ENCODE data around the gene TNFRSF1A.
"Not testable (repeated sequence)": the region's sequence is repeated elsewhere in the genome, so short reads cannot be mapped to it uniquely, and the experiment has no call there.

The TNFRSF1A gene

DNA sequence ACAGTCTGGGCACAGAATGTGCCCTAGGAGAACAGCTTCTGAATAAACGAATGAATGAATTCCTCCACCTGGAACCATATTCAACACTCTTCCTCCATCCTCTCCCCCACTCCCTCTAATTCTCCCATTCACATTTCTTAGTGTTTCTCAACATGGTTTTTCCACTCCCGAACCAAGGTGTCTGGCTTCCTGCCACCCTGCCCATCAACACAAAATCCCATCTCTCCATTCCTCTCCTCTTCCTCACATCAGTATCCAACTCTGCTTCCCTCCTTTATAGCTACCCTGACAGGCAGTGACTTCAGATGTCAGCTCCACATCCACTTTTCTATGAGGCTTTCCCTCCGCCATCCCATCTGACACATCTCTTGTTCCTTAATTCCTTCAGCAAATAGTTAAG is 2.9 kb downstream of the TNFRSF1A start:
- Histone ChIP-seq H3K27me3 (ENCODE audit: control insufficient read depth in 3 of 3, insufficient read depth in 3 of 3, low read depth in 1 of 3, low read length in 3 of 3) (no peaks in the 10 kb centered on the region), H3K36me3 (replicated peaks in 1 of 2; ENCODE audit: control insufficient read depth in 2 of 2, insufficient read depth in 2 of 2, low read length in 2 of 2) (peaks cover 0 to 36% of the 10 kb centered on the region in 2 donors), H3K14ac (ENCODE audit: low read length) (no peak overlapping the region), H2BK5ac (ENCODE audit: low read length) (no peak overlapping the region), H4K91ac (ENCODE audit: low read depth, low read length, poor library complexity) (no peak overlapping the region), H2BK15ac (ENCODE audit: low read length) (no peak overlapping the region), H2AFZ (ENCODE audit: low read length) (no peak overlapping the region), H3K4me2 (ENCODE audit: insufficient read depth, low read length, poor library complexity, severe bottlenecking) (no peak overlapping the region), H3K4ac (ENCODE audit: low read length) (no peak overlapping the region), H3K9me3 (replicated peaks in 1 of 2; ENCODE audit: control insufficient read depth in 2 of 2, insufficient read depth in 1 of 2, low read depth in 1 of 2, low read length in 2 of 2) (no peaks in the 10 kb centered on the region), H3K23ac (ENCODE audit: low read depth, low read length, poor library complexity) (no peak overlapping the region), H3K18ac (ENCODE audit: low read length) (no peak overlapping the region), H2BK12ac (ENCODE audit: low read length) (no peak overlapping the region), H3K9ac (ENCODE audit: low read depth, low read length, poor library complexity) (no peak overlapping the region), H3K4me1 (ENCODE audit: control insufficient read depth in 2 of 2, insufficient read depth in 1 of 2, low read depth in 1 of 2, low read length in 2 of 2) (peaks cover 59 to 66% of the 10 kb centered on the region in 2 donors), H3K4me3 (ENCODE audit: low read length in 2 of 2) (peak overlapping the region in 1 of 2 donors; percentile 83), H2AK5ac (ENCODE audit: low read depth, low read length) (no peak overlapping the region), H3K27ac (replicated peaks; ENCODE audit: low read length) (peak overlapping the region; percentile 6), H3K79me1 (ENCODE audit: low read depth, low read length) (peaks cover 15% of the 10 kb centered on the region), H2BK120ac (ENCODE audit: low read depth, low read length) (no peak overlapping the region), H4K8ac (ENCODE audit: low read depth, low read length) (no peak overlapping the region)
- no peak for DNase-seq (ENCODE audit: low spot score)
- no CpG with 5 or more reads among the region's 3 CpGs for WGBS, 2 donors (ENCODE audit: extremely low coverage in 2 of 2, insufficient read length in 2 of 2, insufficient replicate concordance in 1 of 2)

DNA sequence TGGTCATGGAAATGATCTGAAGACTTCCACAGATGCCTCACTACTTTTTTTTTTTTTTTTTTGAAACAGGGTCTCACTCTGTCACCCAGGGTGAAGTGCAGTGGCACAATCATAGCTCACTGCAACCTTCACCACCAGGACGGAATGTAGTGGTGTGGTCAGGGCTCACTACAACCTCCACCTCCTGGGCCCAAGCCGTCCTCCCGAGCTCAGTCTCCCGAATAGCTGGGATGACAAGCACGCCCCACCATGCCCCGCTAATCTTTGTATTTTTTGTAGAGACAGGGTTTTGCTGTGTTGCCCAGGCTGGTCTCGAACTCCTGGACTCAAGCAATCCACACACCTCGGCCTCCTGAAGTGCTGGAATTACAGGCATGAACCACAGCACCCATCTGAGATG is 3.3 kb downstream of the TNFRSF1A start:
- H3K4me3 ChIP-seq (ENCODE audit: low read length in 2 of 2), result peak overlapping the region in 1 of 2 donors; percentile 0
- H3K79me1 ChIP-seq (ENCODE audit: low read depth, low read length), result peaks cover 18% of the 10 kb centered on the region
- H3K36me3 ChIP-seq (replicated peaks in 1 of 2; ENCODE audit: control insufficient read depth in 2 of 2, insufficient read depth in 2 of 2, low read length in 2 of 2), result peaks cover 4 to 40% of the 10 kb centered on the region in 2 donors
- not testable (repeated sequence) for H2BK5ac ChIP-seq (ENCODE audit: low read length); H3K9ac ChIP-seq (ENCODE audit: low read depth, low read length, poor library complexity); DNase-seq (ENCODE audit: low spot score); H4K8ac ChIP-seq (ENCODE audit: low read depth, low read length); H3K18ac ChIP-seq (ENCODE audit: low read length); H3K23ac ChIP-seq (ENCODE audit: low read depth, low read length, poor library complexity); H3K14ac ChIP-seq (ENCODE audit: low read length); H3K27ac ChIP-seq (replicated peaks; ENCODE audit: low read length); H2BK12ac ChIP-seq (ENCODE audit: low read length); H3K4ac ChIP-seq (ENCODE audit: low read length); H3K27me3 ChIP-seq (ENCODE audit: control insufficient read depth in 3 of 3, insufficient read depth in 3 of 3, low read depth in 1 of 3, low read length in 3 of 3); H4K91ac ChIP-seq (ENCODE audit: low read depth, low read length, poor library complexity); H3K9me3 ChIP-seq (replicated peaks in 1 of 2; ENCODE audit: control insufficient read depth in 2 of 2, insufficient read depth in 1 of 2, low read depth in 1 of 2, low read length in 2 of 2); H3K4me2 ChIP-seq (ENCODE audit: insufficient read depth, low read length, poor library complexity, severe bottlenecking); H2BK120ac ChIP-seq (ENCODE audit: low read depth, low read length); H2AFZ ChIP-seq (ENCODE audit: low read length)
- peak overlapping the region; percentile 31 for H2AK5ac ChIP-seq (ENCODE audit: low read depth, low read length)
- H2BK15ac ChIP-seq (ENCODE audit: low read length), result peak overlapping the region; percentile 51
- H3K4me1 ChIP-seq (ENCODE audit: control insufficient read depth in 2 of 2, insufficient read depth in 1 of 2, low read depth in 1 of 2, low read length in 2 of 2), result peaks cover 56 to 63% of the 10 kb centered on the region in 2 donors
- WGBS, 2 donors (ENCODE audit: extremely low coverage in 2 of 2, insufficient read length in 2 of 2, insufficient replicate concordance in 1 of 2), result no CpG with 5 or more reads among the region's 8 CpGs

DNA sequence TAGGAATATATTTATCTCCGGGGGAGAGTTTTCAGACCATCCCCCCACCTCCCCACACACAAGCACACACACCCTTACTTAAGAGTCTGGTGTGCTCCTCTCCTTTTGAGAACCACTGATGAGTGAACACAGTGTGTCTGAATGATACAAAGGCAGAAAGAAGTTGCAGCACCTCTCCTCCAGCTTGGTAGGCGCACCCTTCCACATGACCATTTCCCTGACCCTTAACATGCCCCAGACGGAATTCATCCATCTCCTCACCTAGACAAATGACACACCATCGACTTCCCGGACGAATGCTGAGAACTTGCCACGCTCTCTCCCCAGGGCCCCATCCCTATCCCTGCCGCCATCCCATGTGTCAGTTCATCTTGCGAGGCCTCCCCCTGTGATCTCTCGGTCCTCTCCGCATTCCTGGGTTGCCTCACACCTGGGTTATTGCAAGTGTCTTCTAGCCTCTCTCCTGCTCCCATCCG is 3.9 kb downstream of the TNFRSF1A start:
- no CpG with 5 or more reads among the region's 12 CpGs for WGBS, 2 donors (ENCODE audit: extremely low coverage in 2 of 2, insufficient read length in 2 of 2, insufficient replicate concordance in 1 of 2)

DNA sequence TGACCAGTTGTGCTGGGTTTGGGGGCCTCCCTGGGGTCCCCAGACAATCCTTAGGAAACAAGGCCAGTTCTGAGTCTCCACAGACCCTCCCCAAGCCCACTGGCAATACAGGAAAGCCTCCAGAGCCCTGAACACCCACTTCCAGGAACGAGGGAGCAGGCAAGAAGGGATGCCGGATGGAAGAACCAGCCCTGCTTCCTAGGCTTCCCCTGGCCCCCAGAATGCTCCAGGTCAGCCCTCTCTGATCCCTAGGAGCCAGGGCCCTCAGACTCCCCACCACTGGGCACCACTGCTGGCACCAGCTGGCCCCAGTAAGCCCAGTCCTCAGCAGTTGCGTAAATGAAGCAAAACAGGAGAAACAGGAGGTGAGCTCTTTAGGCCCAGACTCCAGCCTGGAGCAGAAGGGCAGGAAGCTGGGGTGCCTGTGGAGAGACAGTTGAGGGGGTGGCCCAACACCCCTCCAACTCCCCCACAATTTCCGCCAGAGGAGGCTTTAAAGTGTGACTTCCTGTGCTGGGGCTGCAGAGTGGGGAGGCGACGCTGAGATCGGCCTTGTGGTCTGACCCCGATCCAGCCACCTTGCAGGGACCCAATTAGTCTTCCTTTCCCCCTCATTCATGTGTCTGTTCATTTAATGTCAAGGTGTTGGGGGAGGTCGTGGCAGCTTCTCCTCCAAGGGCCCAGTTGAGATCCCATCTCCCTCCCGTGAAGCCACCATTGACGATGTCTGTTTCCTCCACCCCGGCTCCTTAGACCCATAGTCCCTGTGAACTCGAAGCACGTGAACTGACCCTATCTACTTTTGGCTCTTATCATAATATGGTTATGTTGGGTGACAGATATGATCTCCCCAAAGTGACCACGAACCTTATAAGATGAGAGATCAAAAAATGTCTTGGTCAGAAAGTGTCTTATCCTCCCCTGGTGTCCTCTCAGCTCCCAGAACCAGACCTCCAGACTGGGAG is 4.7 kb downstream of the TNFRSF1A start:
- H3K4me3 ChIP-seq (ENCODE audit: low read length in 2 of 2), result peak overlapping the region in 1 of 2 donors; percentile 52
- H2AFZ ChIP-seq (ENCODE audit: low read length), result no peak overlapping the region
- no peak for DNase-seq (ENCODE audit: low spot score)
- H3K18ac ChIP-seq (ENCODE audit: low read length), result peak overlapping the region; percentile 90
- H3K4me1 ChIP-seq (ENCODE audit: control insufficient read depth in 2 of 2, insufficient read depth in 1 of 2, low read depth in 1 of 2, low read length in 2 of 2), result peaks cover 48 to 57% of the 10 kb centered on the region in 2 donors
- H3K27ac ChIP-seq (replicated peaks; ENCODE audit: low read length), result peak overlapping the region; percentile 95
- peak overlapping the region; percentile 63 for H2BK5ac ChIP-seq (ENCODE audit: low read length)
- peak overlapping the region; percentile 16 for H4K91ac ChIP-seq (ENCODE audit: low read depth, low read length, poor library complexity)
- no peaks in the 10 kb centered on the region for H3K27me3 ChIP-seq (ENCODE audit: control insufficient read depth in 3 of 3, insufficient read depth in 3 of 3, low read depth in 1 of 3, low read length in 3 of 3)
- peak overlapping the region; percentile 49 for H2BK120ac ChIP-seq (ENCODE audit: low read depth, low read length)
- H3K79me1 ChIP-seq (ENCODE audit: low read depth, low read length), result peaks cover 20% of the 10 kb centered on the region
- peak overlapping the region; percentile 3 for H3K23ac ChIP-seq (ENCODE audit: low read depth, low read length, poor library complexity)
- H2AK5ac ChIP-seq (ENCODE audit: low read depth, low read length), result peak overlapping the region; percentile 87
- no peak overlapping the region for H2BK12ac ChIP-seq (ENCODE audit: low read length)
- H3K36me3 ChIP-seq (replicated peaks in 1 of 2; ENCODE audit: control insufficient read depth in 2 of 2, insufficient read depth in 2 of 2, low read length in 2 of 2), result peaks cover 15 to 54% of the 10 kb centered on the region in 2 donors
- H3K4me2 ChIP-seq (ENCODE audit: insufficient read depth, low read length, poor library complexity, severe bottlenecking), result peak overlapping the region; percentile 46
- H3K9ac ChIP-seq (ENCODE audit: low read depth, low read length, poor library complexity), result no peak overlapping the region
- H3K9me3 ChIP-seq (replicated peaks in 1 of 2; ENCODE audit: control insufficient read depth in 2 of 2, insufficient read depth in 1 of 2, low read depth in 1 of 2, low read length in 2 of 2), result no peaks in the 10 kb centered on the region
- H2BK15ac ChIP-seq (ENCODE audit: low read length), result peak overlapping the region; percentile 26
- H3K4ac ChIP-seq (ENCODE audit: low read length), result peak overlapping the region; percentile 70
- H4K8ac ChIP-seq (ENCODE audit: low read depth, low read length), result no peak overlapping the region
- no CpG with 5 or more reads among the region's 15 CpGs for WGBS, 2 donors (ENCODE audit: extremely low coverage in 2 of 2, insufficient read length in 2 of 2, insufficient replicate concordance in 1 of 2)
- H3K14ac ChIP-seq (ENCODE audit: low read length), result no peak overlapping the region

More for the DNA sequence above, 3.9 kb downstream of the TNFRSF1A start:
- no peak for DNase-seq (ENCODE audit: low spot score)
- Histone ChIP-seq H2AFZ (ENCODE audit: low read length) (no peak overlapping the region), H3K27ac (replicated peaks; ENCODE audit: low read length) (no peak overlapping the region), H4K91ac (ENCODE audit: low read depth, low read length, poor library complexity) (no peak overlapping the region), H2AK5ac (ENCODE audit: low read depth, low read length) (peak overlapping the region; percentile 31), H3K9ac (ENCODE audit: low read depth, low read length, poor library complexity) (no peak overlapping the region), H3K9me3 (replicated peaks in 1 of 2; ENCODE audit: control insufficient read depth in 2 of 2, insufficient read depth in 1 of 2, low read depth in 1 of 2, low read length in 2 of 2) (no peaks in the 10 kb centered on the region), H3K27me3 (ENCODE audit: control insufficient read depth in 3 of 3, insufficient read depth in 3 of 3, low read depth in 1 of 3, low read length in 3 of 3) (no peaks in the 10 kb centered on the region), H3K4me2 (ENCODE audit: insufficient read depth, low read length, poor library complexity, severe bottlenecking) (no peak overlapping the region), H3K4me3 (ENCODE audit: low read length in 2 of 2) (peak overlapping the region in 1 of 2 donors; percentile 0), H3K36me3 (replicated peaks in 1 of 2; ENCODE audit: control insufficient read depth in 2 of 2, insufficient read depth in 2 of 2, low read length in 2 of 2) (peaks cover 9 to 45% of the 10 kb centered on the region in 2 donors), H3K4me1 (ENCODE audit: control insufficient read depth in 2 of 2, insufficient read depth in 1 of 2, low read depth in 1 of 2, low read length in 2 of 2) (peaks cover 53 to 63% of the 10 kb centered on the region in 2 donors), H4K8ac (ENCODE audit: low read depth, low read length) (no peak overlapping the region), H3K23ac (ENCODE audit: low read depth, low read length, poor library complexity) (no peak overlapping the region), H2BK120ac (ENCODE audit: low read depth, low read length) (no peak overlapping the region), H3K4ac (ENCODE audit: low read length) (no peak overlapping the region), H2BK5ac (ENCODE audit: low read length) (no peak overlapping the region), H3K18ac (ENCODE audit: low read length) (peak overlapping the region; percentile 36), H3K14ac (ENCODE audit: low read length) (no peak overlapping the region), H2BK12ac (ENCODE audit: low read length) (peak overlapping the region; percentile 28), H3K79me1 (ENCODE audit: low read depth, low read length) (peaks cover 20% of the 10 kb centered on the region), H2BK15ac (ENCODE audit: low read length) (peak overlapping the region; percentile 51)
